Measurements from ENCODE around the gene UGDH. TPM values are rescaled to one million over a fixed set of nuclear protein-coding genes. Genes with fewer than 3 reads are reported as not detected.

The UGDH gene
- total and polyA plus RNA-seq, 9 of the 15 experiments (the other 6 are each of a cell fraction or from before 2014, with no cell fraction given), result 5.5 to 21.7 (median 16.2) TPM

GRCh38 chr4:39458505-39459300 is 68.5 kb downstream of the UGDH start, which contains the start of the genes LIAS and RPL9 (continued):
- TF ChIP-seq ZNF511 (CRISPR knock-in tag; IDR thresholded peaks at IDR 0.05) (peak; percentile 81; the same call in 1 of the 2 replicates), HCFC1 (IDR thresholded peaks at IDR 0.05; ENCODE audit: low read depth, low read length) (peak; percentile 87), NR0B1 (IDR thresholded peaks at IDR 0.05; ENCODE audit: partially characterized antibody) (no peak), ZKSCAN3 (CRISPR knock-in tag; IDR thresholded peaks at IDR 0.05) (no peak), MCM2 (IDR thresholded peaks at IDR 0.05; ENCODE audit: low read depth) (no peak), PPARD (CRISPR knock-in tag; IDR thresholded peaks at IDR 0.05) (no peak), HMG20A (CRISPR knock-in tag; conservative IDR thresholded peaks at IDR 0.05) (no peak), ZNF780A (CRISPR knock-in tag; IDR thresholded peaks at IDR 0.05) (no peak), FOSL1 (tag; conservative IDR thresholded peaks at IDR 0.05) (no peak), LARP7 (IDR thresholded peaks at IDR 0.05) (peak; percentile 75; the same call in 1 of the 2 replicates), ZNF354B (CRISPR knock-in tag; IDR thresholded peaks at IDR 0.05) (no peak), ZFP36 (IDR thresholded peaks at IDR 0.05; ENCODE audit: low read depth, low read length, partially characterized antibody) (no peak), ZC3H4 (CRISPR knock-in tag; IDR thresholded peaks at IDR 0.05; ENCODE audit: borderline replicate concordance) (no peak; the same call in 1 of the 2 replicates), TSHZ1 (CRISPR knock-in tag; IDR thresholded peaks at IDR 0.05) (no peak), ZNF644 (tag; IDR thresholded peaks at IDR 0.05; ENCODE audit: low read depth) (no peak; the same call in 1 of the 2 replicates), ZNF316 (IDR thresholded peaks at IDR 0.05) (no peak), ZNF77 (CRISPR knock-in tag; IDR thresholded peaks at IDR 0.05) (no peak), ZNF165 (CRISPR knock-in tag; IDR thresholded peaks at IDR 0.05; ENCODE audit: borderline replicate concordance) (no peak), OTX1 (CRISPR knock-in tag; IDR thresholded peaks at IDR 0.05) (peak; percentile 7; the same call in 1 of the 2 replicates), RFX7 (CRISPR knock-in tag; IDR thresholded peaks at IDR 0.05) (no peak), PRPF4 (IDR thresholded peaks at IDR 0.05; ENCODE audit: insufficient read depth, low read depth, low read length, poor library complexity, severe bottlenecking) (peak; percentile 47), ARHGAP35 (IDR thresholded peaks at IDR 0.05; ENCODE audit: partially characterized antibody) (no peak), ZNF134 (CRISPR knock-in tag; conservative IDR thresholded peaks at IDR 0.05) (no peak), NEUROD1 (IDR thresholded peaks at IDR 0.05; ENCODE audit: borderline replicate concordance, low read depth, low read length, partially characterized antibody) (peak; percentile 58), KLF13 (tag; IDR thresholded peaks at IDR 0.05; ENCODE audit: borderline replicate concordance, low read depth) (no peak)
